Cardiac fibroblast (primary cell): ENCODE measurements around the gene ADARB2.

Experiments
- DNase-seq, 2 donors: peaks; one replicate each; pipeline versions ENCODE4 v3.0.0 to v3.0.0-alpha.2; 2010; ENCODE audit warnings: low read depth in 2 of 2
- H3K4me3 ChIP-seq, 2 donors: replicated peaks in 1 of 2; 1 replicate in 1 of 2; 2 replicates in 1 of 2; pipeline ENCODE4 v1.5.1; 2011; ENCODE audit warnings: low read depth in 2 of 2, low read length in 2 of 2, mild to moderate bottlenecking in 2 of 2, moderate library complexity in 1 of 2
- CTCF ChIP-seq: IDR thresholded peaks from one replicate; pipeline ENCODE4 v1.5.1; 2011; ENCODE audit warnings: low read depth, mild to moderate bottlenecking, low read length, inconsistent platforms

ADARB2 gene

GRCh38 chr10:1591742-1592141, 145.6 kb downstream of the ADARB2 start:
- no peak overlapping the region for H3K4me3 ChIP-seq
- DNase-seq = no peak
- TF ChIP-seq CTCF = no peak

- no peak overlapping the region for H3K4me3 ChIP-seq
- no peak for DNase-seq
- no peak for TF ChIP-seq CTCF
Observed at GRCh38 chr10:1591045-1591444, 146.3 kb downstream of the ADARB2 start.

- H3K4me3 ChIP-seq = no peak overlapping the region
- TF ChIP-seq CTCF = no peak
- no peak for DNase-seq
Observed at GRCh38 chr10:1589257-1589656, 148.1 kb downstream of the ADARB2 start.

GRCh38 chr10:1582739-1583138, 154.6 kb downstream of the ADARB2 start:
- TF ChIP-seq CTCF = no peak
- H3K4me3 ChIP-seq = no peak overlapping the region
- no peak for DNase-seq

GRCh38 chr10:1581189-1581588, 156.1 kb downstream of the ADARB2 start:
- TF ChIP-seq CTCF = no peak

GRCh38 chr10:1579671-1580070, 157.7 kb downstream of the ADARB2 start:
- H3K4me3 ChIP-seq = no peak overlapping the region
- no peak for TF ChIP-seq CTCF
- no peak for DNase-seq

More at GRCh38 chr10:1581189-1581588, 156.1 kb downstream of the ADARB2 start:
- no peak for DNase-seq
- no peak overlapping the region for H3K4me3 ChIP-seq

GRCh38 chr10:1579141-1579491, 158.2 kb downstream of the ADARB2 start:
- no peak for DNase-seq
- no peak for TF ChIP-seq CTCF

More at GRCh38 chr10:1579141-1579491, 158.2 kb downstream of the ADARB2 start:
- H3K4me3 ChIP-seq = no peak overlapping the region
